Smooth muscle cell (in vitro differentiated cells): ENCODE data around the gene BSND. TPM values are rescaled to one million over a fixed set of nuclear protein-coding genes. Genes with fewer than 3 reads are reported as not detected.

Experiments
- DNase-seq: peaks from one replicate; lab custom pipeline; 2025; ENCODE audit not compliant: unreplicated experiment; lab: John Stamatoyannopoulos, UW
- H2AFZ ChIP-seq: fragments of 200-600 bp; sonication (generic); 2 replicates; pipeline ENCODE4 v1.6.0; 2016; ENCODE audit warnings: antibody characterized with exemption, low read depth, mild to moderate bottlenecking
- H3F3A ChIP-seq: fragments of 200-600 bp; sonication (generic); 2 replicates; pipeline ENCODE4 v1.6.0; 2017; ENCODE audit warnings: antibody characterized with exemption, low read depth
- H3K27ac ChIP-seq: fragments of 200-600 bp; sonication (generic); 2 replicates; pipeline ENCODE4 v1.5.1; 2016; ENCODE audit warnings: low read depth, mild to moderate bottlenecking
- H3K27me3 ChIP-seq: fragments of 200-600 bp; sonication (generic); 2 replicates; pipeline ENCODE4 v1.6.1; 2016; ENCODE audit warnings: low read depth, mild to moderate bottlenecking
- H3K36me3 ChIP-seq: fragments of 200-600 bp; sonication (generic); 2 replicates; pipeline ENCODE4 v1.5.1; 2016; ENCODE audit warnings: low read depth
- H3K4me1 ChIP-seq: fragments of 200-600 bp; sonication (generic); 2 replicates; pipeline ENCODE4 v1.5.1; 2016; ENCODE audit warnings: low read depth
- H3K4me2 ChIP-seq: fragments of 200-600 bp; sonication (generic); 2 replicates; pipeline ENCODE4 v1.6.0; 2016; ENCODE audit warnings: mild to moderate bottlenecking
- H3K4me3 ChIP-seq: fragments of 200-600 bp; sonication (generic); 2 replicates; pipeline ENCODE4 v1.5.1; 2016; ENCODE audit warnings: mild to moderate bottlenecking
- H3K79me2 ChIP-seq: fragments of 200-600 bp; sonication (generic); 2 replicates; pipeline ENCODE4 v1.6.0; 2016; ENCODE audit warnings: low read depth, mild to moderate bottlenecking
- H3K9ac ChIP-seq: fragments of 200-600 bp; sonication (generic); 2 replicates; pipeline ENCODE4 v1.6.0; 2016; ENCODE audit warnings: low read depth
- H3K9me3 ChIP-seq: fragments of 200-600 bp; sonication (generic); replicated peaks from 2 replicates; pipeline ENCODE4 v1.5.1; 2016; ENCODE audit warnings: low read depth
- H4K20me1 ChIP-seq: fragments of 200-600 bp; sonication (generic); 2 replicates; pipeline ENCODE4 v1.6.0; 2016; ENCODE audit warnings: low read depth
- WGBS: methylation state at CpG from one replicate; pipeline ENCODE4 v1.1.7; 2016; ENCODE audit warnings: low lambda C conversion rate; 5-methylcytosine and 5-hydroxymethylcytosine counted together
- polyA plus RNA-seq: library from polyadenylated mRNA; unstranded; fragments of >200 nt; fragmentation: Nextera tagmentation; extraction: Ambion mirVana; gene quantifications from 2 replicates; pipeline ENCODE4 v1.2.1, GENCODE V29; 2016
- total RNA-seq: library from RNA; depleted of rRNA; stranded (reverse); fragments of >200 nt; gene quantifications from 2 replicates; pipeline ENCODE4 v1.2.3, GENCODE V29; 2014
- TF ChIP-seq, protein P1 (sequence below): fragments of 200-600 bp; sonication (generic); IDR thresholded peaks from 2 replicates; pipeline ENCODE4 v1.5.1; 2017; ENCODE audit warnings: borderline replicate concordance, mild to moderate bottlenecking, antibody characterized with exemption; ENCODE audit not compliant: insufficient read depth, poor library complexity, severe bottlenecking

The BSND gene
- total and polyA plus RNA-seq, 2 experiments from 2014 or later, result not detected

GRCh38 chr1:55049271-55049913, 50.7 kb downstream of the BSND start:
- no peaks in the 10 kb centered on the region for H3K79me2 ChIP-seq

DNA sequence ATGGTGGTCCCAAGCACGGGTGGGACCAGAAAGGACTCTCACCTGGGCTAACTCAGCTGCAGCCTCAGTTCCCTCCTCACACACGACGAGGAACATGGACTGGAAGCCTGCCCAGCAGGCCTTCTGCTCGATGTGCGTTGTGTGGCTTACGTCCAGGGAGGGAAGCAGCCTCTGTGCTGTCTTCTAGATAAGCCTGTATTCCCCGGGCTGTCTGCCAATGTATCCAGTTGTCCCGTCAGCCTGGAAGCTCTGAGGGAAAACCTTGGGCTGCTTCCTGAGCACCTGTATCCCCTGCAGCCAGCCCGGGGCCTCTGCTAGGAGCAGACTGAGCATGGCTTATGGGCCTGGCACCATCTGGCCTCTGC, 51.2 kb downstream of the BSND start:
- Histone ChIP-seq H3K4me3 (no peak overlapping the region), H3K27me3 (no peaks in the 10 kb centered on the region), H2AFZ (no peak overlapping the region), H3F3A (no peaks in the 10 kb centered on the region), H3K27ac (no peak overlapping the region), H3K4me2 (no peak overlapping the region), H3K9ac (no peak overlapping the region), H3K9me3 (no peaks in the 10 kb centered on the region), H3K36me3 (no peaks in the 10 kb centered on the region), H4K20me1 (no peaks in the 10 kb centered on the region), H3K79me2 (no peaks in the 10 kb centered on the region), H3K4me1 (no peaks in the 10 kb centered on the region)
- TF ChIP-seq, protein P1, sequence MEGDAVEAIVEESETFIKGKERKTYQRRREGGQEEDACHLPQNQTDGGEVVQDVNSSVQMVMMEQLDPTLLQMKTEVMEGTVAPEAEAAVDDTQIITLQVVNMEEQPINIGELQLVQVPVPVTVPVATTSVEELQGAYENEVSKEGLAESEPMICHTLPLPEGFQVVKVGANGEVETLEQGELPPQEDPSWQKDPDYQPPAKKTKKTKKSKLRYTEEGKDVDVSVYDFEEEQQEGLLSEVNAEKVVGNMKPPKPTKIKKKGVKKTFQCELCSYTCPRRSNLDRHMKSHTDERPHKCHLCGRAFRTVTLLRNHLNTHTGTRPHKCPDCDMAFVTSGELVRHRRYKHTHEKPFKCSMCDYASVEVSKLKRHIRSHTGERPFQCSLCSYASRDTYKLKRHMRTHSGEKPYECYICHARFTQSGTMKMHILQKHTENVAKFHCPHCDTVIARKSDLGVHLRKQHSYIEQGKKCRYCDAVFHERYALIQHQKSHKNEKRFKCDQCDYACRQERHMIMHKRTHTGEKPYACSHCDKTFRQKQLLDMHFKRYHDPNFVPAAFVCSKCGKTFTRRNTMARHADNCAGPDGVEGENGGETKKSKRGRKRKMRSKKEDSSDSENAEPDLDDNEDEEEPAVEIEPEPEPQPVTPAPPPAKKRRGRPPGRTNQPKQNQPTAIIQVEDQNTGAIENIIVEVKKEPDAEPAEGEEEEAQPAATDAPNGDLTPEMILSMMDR, result no peak
- no peak for DNase-seq
- WGBS, result 66% methylated on average over 9 of the region's 9 CpGs

More at GRCh38 chr1:55049271-55049913, 50.7 kb downstream of the BSND start:
- TF ChIP-seq, protein P1, result no peak
- H3K9ac ChIP-seq, result no peak overlapping the region
- no peak overlapping the region for H3K4me3 ChIP-seq
- no peaks in the 10 kb centered on the region for H3K9me3 ChIP-seq
- no peak overlapping the region for H2AFZ ChIP-seq
- no peaks in the 10 kb centered on the region for H3F3A ChIP-seq
- no peaks in the 10 kb centered on the region for H3K4me1 ChIP-seq
- H4K20me1 ChIP-seq, result no peaks in the 10 kb centered on the region
- no peaks in the 10 kb centered on the region for H3K36me3 ChIP-seq
- no peak overlapping the region for H3K4me2 ChIP-seq
- H3K27ac ChIP-seq, result no peak overlapping the region
- 91% methylated on average over 9 of the region's 9 CpGs for WGBS
- H3K27me3 ChIP-seq, result no peaks in the 10 kb centered on the region
- DNase-seq, result no peak

GRCh38 chr1:55050283-55050682, 51.5 kb downstream of the BSND start:
- no peaks in the 10 kb centered on the region for H3K36me3 ChIP-seq
- H3K9ac ChIP-seq, result no peak overlapping the region
- H3K4me2 ChIP-seq, result no peak overlapping the region
- H3K9me3 ChIP-seq, result no peaks in the 10 kb centered on the region
- no peak overlapping the region for H3K4me3 ChIP-seq
- no peak for DNase-seq
- TF ChIP-seq, protein P1, result no peak
- no peaks in the 10 kb centered on the region for H3K79me2 ChIP-seq
- H3F3A ChIP-seq, result no peaks in the 10 kb centered on the region
- H3K27me3 ChIP-seq, result no peaks in the 10 kb centered on the region
- 84% methylated on average over 9 of the region's 9 CpGs for WGBS
- H4K20me1 ChIP-seq, result no peaks in the 10 kb centered on the region
- no peak overlapping the region for H3K27ac ChIP-seq
- H2AFZ ChIP-seq, result no peak overlapping the region
- no peaks in the 10 kb centered on the region for H3K4me1 ChIP-seq

GRCh38 chr1:55051169-55051568, 52.4 kb downstream of the BSND start:
- H3K36me3 ChIP-seq, result no peaks in the 10 kb centered on the region
- TF ChIP-seq, protein P1, result no peak
- 98% methylated on average over 5 of the region's 5 CpGs for WGBS
- H3F3A ChIP-seq, result no peaks in the 10 kb centered on the region
- H3K27ac ChIP-seq, result no peak overlapping the region
- no peak overlapping the region for H3K9ac ChIP-seq
- H2AFZ ChIP-seq, result no peak overlapping the region
- no peaks in the 10 kb centered on the region for H4K20me1 ChIP-seq
- no peaks in the 10 kb centered on the region for H3K27me3 ChIP-seq
- H3K4me2 ChIP-seq, result no peak overlapping the region
- H3K9me3 ChIP-seq, result no peaks in the 10 kb centered on the region
- no peak overlapping the region for H3K4me3 ChIP-seq
- no peaks in the 10 kb centered on the region for H3K4me1 ChIP-seq
- DNase-seq, result no peak
- no peaks in the 10 kb centered on the region for H3K79me2 ChIP-seq
